Measurements from ENCODE around the gene AXL.

DNA sequence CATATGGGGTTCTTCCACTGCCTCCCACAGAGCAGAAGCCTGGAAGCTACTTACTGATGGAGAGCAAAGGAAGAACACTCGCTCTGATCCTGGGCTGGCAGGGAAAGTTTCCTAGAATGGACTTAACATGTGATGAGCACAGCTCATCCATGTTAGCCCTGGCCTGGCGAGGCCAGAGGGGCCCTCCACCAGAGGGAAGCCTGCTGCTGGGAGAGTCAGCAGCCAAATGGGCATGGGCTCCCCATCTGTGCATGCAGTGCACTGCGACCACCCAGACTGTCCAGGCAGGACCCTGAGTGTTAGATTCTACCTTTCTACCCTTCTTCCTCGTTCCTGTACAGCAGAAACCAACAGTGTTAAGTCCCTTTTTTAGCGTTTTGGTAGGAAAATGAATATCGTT is 54.1 kb downstream of the AXL start:
- TF ChIP-seq, protein P1, sequence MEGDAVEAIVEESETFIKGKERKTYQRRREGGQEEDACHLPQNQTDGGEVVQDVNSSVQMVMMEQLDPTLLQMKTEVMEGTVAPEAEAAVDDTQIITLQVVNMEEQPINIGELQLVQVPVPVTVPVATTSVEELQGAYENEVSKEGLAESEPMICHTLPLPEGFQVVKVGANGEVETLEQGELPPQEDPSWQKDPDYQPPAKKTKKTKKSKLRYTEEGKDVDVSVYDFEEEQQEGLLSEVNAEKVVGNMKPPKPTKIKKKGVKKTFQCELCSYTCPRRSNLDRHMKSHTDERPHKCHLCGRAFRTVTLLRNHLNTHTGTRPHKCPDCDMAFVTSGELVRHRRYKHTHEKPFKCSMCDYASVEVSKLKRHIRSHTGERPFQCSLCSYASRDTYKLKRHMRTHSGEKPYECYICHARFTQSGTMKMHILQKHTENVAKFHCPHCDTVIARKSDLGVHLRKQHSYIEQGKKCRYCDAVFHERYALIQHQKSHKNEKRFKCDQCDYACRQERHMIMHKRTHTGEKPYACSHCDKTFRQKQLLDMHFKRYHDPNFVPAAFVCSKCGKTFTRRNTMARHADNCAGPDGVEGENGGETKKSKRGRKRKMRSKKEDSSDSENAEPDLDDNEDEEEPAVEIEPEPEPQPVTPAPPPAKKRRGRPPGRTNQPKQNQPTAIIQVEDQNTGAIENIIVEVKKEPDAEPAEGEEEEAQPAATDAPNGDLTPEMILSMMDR (conservative IDR thresholded peaks at IDR 0.05), result no peak
- no peak for TF ChIP-seq EZH2 (IDR thresholded peaks at IDR 0.05; ENCODE audit: low read depth)
